ENCODE data around the gene FXYD1.
"Not testable (repeated sequence)": the region's sequence is repeated elsewhere in the genome, so short reads cannot be mapped to it uniquely, and the experiment has no call there.

DNA sequence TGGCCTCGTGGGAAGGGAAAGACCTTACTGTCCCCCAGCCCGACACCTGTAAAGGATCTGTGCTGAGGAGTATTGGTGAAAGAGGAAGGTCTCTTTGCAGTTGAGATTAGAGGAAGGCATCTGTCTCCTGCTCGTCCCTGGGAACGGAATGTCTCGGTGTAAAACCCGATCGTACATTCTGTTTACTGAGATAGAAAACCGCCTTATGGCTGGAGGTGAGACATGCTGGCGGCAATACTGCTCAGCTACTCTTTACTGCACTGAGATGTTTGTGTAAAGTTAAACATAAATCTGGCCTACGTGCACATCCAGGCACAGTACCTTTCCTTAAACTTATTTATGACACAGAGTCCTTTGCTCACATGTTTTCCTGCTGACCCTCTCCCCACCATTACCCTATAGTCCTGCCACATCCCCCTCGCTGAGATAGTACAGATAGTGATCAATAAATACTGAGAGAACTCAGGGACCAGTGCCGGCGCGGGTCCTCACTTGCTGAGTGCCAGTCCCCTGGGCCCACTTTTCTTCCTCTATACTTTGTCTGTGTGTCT lies 8.8 kb upstream of the FXYD1 start:
- not testable (repeated sequence) for TF ChIP-seq CREB1 (CRISPR knock-in tag; IDR thresholded peaks at IDR 0.05; ENCODE audit: low read depth); POLR2AphosphoS5 (IDR thresholded peaks at IDR 0.05; ENCODE audit: low read depth); EZH2 (IDR thresholded peaks at IDR 0.05; ENCODE audit: low read depth, unreplicated experiment); ZNF114 (CRISPR knock-in tag; IDR thresholded peaks at IDR 0.05); STAT1 (IDR thresholded peaks at IDR 0.05; ENCODE audit: unreplicated experiment); EZH2phosphoT487 (IDR thresholded peaks at IDR 0.05; ENCODE audit: unreplicated experiment); ZNF331 (CRISPR knock-in tag; IDR thresholded peaks at IDR 0.05; ENCODE audit: low read depth)
- TF ChIP-seq, protein P1, sequence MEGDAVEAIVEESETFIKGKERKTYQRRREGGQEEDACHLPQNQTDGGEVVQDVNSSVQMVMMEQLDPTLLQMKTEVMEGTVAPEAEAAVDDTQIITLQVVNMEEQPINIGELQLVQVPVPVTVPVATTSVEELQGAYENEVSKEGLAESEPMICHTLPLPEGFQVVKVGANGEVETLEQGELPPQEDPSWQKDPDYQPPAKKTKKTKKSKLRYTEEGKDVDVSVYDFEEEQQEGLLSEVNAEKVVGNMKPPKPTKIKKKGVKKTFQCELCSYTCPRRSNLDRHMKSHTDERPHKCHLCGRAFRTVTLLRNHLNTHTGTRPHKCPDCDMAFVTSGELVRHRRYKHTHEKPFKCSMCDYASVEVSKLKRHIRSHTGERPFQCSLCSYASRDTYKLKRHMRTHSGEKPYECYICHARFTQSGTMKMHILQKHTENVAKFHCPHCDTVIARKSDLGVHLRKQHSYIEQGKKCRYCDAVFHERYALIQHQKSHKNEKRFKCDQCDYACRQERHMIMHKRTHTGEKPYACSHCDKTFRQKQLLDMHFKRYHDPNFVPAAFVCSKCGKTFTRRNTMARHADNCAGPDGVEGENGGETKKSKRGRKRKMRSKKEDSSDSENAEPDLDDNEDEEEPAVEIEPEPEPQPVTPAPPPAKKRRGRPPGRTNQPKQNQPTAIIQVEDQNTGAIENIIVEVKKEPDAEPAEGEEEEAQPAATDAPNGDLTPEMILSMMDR (conservative IDR thresholded peaks at IDR 0.05; ENCODE audit: low read depth in 2 of 2), result not testable (repeated sequence)
- TF ChIP-seq, protein P2, sequence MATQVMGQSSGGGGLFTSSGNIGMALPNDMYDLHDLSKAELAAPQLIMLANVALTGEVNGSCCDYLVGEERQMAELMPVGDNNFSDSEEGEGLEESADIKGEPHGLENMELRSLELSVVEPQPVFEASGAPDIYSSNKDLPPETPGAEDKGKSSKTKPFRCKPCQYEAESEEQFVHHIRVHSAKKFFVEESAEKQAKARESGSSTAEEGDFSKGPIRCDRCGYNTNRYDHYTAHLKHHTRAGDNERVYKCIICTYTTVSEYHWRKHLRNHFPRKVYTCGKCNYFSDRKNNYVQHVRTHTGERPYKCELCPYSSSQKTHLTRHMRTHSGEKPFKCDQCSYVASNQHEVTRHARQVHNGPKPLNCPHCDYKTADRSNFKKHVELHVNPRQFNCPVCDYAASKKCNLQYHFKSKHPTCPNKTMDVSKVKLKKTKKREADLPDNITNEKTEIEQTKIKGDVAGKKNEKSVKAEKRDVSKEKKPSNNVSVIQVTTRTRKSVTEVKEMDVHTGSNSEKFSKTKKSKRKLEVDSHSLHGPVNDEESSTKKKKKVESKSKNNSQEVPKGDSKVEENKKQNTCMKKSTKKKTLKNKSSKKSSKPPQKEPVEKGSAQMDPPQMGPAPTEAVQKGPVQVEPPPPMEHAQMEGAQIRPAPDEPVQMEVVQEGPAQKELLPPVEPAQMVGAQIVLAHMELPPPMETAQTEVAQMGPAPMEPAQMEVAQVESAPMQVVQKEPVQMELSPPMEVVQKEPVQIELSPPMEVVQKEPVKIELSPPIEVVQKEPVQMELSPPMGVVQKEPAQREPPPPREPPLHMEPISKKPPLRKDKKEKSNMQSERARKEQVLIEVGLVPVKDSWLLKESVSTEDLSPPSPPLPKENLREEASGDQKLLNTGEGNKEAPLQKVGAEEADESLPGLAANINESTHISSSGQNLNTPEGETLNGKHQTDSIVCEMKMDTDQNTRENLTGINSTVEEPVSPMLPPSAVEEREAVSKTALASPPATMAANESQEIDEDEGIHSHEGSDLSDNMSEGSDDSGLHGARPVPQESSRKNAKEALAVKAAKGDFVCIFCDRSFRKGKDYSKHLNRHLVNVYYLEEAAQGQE (IDR thresholded peaks at IDR 0.05; ENCODE audit: unreplicated experiment), result not testable (repeated sequence)
- TF ChIP-seq, protein P3, sequence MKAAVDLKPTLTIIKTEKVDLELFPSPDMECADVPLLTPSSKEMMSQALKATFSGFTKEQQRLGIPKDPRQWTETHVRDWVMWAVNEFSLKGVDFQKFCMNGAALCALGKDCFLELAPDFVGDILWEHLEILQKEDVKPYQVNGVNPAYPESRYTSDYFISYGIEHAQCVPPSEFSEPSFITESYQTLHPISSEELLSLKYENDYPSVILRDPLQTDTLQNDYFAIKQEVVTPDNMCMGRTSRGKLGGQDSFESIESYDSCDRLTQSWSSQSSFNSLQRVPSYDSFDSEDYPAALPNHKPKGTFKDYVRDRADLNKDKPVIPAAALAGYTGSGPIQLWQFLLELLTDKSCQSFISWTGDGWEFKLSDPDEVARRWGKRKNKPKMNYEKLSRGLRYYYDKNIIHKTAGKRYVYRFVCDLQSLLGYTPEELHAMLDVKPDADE (IDR thresholded peaks at IDR 0.05), result not testable (repeated sequence)
